ENCODE results near the gene SHROOM3. TPM values are rescaled to one million over a fixed set of nuclear protein-coding genes. Genes with fewer than 3 reads are reported as not detected.

The SHROOM3 gene
- total RNA-seq, 4 donors from 2014 or later, result 44.4 to 101 (median 88.5) TPM

DNA sequence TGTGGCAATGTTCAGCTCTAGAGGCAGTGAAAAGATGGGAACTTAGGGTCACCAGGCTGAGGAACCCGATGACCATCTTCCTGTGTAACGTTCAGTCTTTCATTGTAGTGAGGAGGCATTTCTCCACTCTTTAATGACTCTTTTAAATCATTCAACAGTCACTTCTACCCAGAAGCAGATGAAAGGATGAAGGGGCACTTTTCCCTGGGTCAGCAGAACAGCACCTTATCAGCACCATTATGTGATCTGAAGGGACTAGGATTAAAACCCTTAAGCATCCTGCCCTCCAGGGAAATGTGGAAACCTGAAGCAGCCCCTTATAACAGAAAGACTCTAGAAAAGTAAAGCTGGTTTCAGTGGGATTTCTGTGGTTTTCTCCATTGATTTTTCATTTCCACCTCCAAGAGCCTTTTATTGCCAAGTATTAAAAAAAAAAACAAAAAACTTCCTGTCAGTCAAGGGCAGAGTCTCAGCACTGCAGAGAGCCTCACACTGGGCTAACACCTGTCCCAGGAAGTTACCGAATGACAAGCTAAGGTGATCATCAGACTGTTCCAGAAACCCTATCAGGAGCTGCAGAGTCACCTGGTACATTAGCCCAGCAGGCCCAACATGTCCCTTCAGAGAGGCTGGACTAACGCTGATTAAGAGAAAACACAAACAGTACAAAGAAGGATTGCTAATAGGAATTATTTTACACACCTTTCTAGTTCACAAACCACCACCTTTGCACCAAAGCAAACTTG is 185.9 kb downstream of the SHROOM3 start:
- Histone ChIP-seq H3K4me1 (peaks cover 15 to 59% (median 42%) of the 10 kb centered on the region in 4 donors), H3K27ac (replicated peaks in 1 of 4) (peak overlapping the region; percentile 74 to 84 (median 82)), H3K27me3 (no peaks in the 10 kb centered on the region), H3K4me3 (no peak overlapping the region), H3K9me3 (no peaks in the 10 kb centered on the region), H3K36me3 (no peaks in the 10 kb centered on the region)
- no peak for TF ChIP-seq POLR2A (IDR thresholded peaks at IDR 0.05; ENCODE audit: low read depth)
- TF ChIP-seq EP300 (IDR thresholded peaks at IDR 0.05), result no peak
- TF ChIP-seq, protein P1, sequence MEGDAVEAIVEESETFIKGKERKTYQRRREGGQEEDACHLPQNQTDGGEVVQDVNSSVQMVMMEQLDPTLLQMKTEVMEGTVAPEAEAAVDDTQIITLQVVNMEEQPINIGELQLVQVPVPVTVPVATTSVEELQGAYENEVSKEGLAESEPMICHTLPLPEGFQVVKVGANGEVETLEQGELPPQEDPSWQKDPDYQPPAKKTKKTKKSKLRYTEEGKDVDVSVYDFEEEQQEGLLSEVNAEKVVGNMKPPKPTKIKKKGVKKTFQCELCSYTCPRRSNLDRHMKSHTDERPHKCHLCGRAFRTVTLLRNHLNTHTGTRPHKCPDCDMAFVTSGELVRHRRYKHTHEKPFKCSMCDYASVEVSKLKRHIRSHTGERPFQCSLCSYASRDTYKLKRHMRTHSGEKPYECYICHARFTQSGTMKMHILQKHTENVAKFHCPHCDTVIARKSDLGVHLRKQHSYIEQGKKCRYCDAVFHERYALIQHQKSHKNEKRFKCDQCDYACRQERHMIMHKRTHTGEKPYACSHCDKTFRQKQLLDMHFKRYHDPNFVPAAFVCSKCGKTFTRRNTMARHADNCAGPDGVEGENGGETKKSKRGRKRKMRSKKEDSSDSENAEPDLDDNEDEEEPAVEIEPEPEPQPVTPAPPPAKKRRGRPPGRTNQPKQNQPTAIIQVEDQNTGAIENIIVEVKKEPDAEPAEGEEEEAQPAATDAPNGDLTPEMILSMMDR (IDR thresholded peaks at IDR 0.05), result no peak
- TF ChIP-seq POLR2AphosphoS5 (IDR thresholded peaks at IDR 0.05), result no peak
- intact Hi-C loops (cut with DNase I), result loop anchor here (10.0 kb wide), 1 partner anchor 134 kb away; no protein-coding TSS in a partner anchor
- peak; percentile 29 for DNase-seq (ENCODE audit: extremely low spot score)
- 71% methylated on average over 4 of the region's 4 CpGs for WGBS

- DNase-seq (ENCODE audit: extremely low spot score), result no peak
- no peaks in the 10 kb centered on the region for H3K36me3 ChIP-seq
- peak overlapping the region; percentile 74 to 84 (median 82) for H3K27ac ChIP-seq (replicated peaks in 1 of 4)
- TF ChIP-seq EP300 (IDR thresholded peaks at IDR 0.05) (no peak), POLR2AphosphoS5 (IDR thresholded peaks at IDR 0.05) (no peak), POLR2A (IDR thresholded peaks at IDR 0.05; ENCODE audit: low read depth) (no peak)
- TF ChIP-seq, protein P1 (IDR thresholded peaks at IDR 0.05), result no peak
- 48% methylated on average over 4 of the region's 4 CpGs for WGBS
- H3K4me3 ChIP-seq, result peak overlapping the region in 1 of 4 donors; percentile 7
- H3K4me1 ChIP-seq, result peaks cover 15 to 65% (median 48%) of the 10 kb centered on the region in 4 donors
- intact Hi-C loops (cut with DNase I), result loop anchor here (10.0 kb wide), 1 partner anchor 133 kb away; no protein-coding TSS in a partner anchor
- no peaks in the 10 kb centered on the region for H3K27me3 ChIP-seq
- H3K9me3 ChIP-seq, result no peaks in the 10 kb centered on the region
Observed at GRCh38 chr4:76622126-76622525, 187.1 kb downstream of the SHROOM3 start.

- Histone ChIP-seq H3K27me3 (no peaks in the 10 kb centered on the region), H3K9me3 (no peaks in the 10 kb centered on the region), H3K27ac (replicated peaks in 1 of 4) (peak overlapping the region; percentile 74 to 84 (median 82)), H3K36me3 (no peaks in the 10 kb centered on the region), H3K4me3 (peak overlapping the region in 1 of 4 donors; percentile 7), H3K4me1 (peaks cover 15 to 71% (median 54%) of the 10 kb centered on the region in 4 donors)
- intact Hi-C loops (cut with DNase I), result loop anchor here (10.0 kb wide), 1 partner anchor 132 kb away; no protein-coding TSS in a partner anchor
- DNase-seq (ENCODE audit: extremely low spot score), result no peak
- TF ChIP-seq EP300 (IDR thresholded peaks at IDR 0.05), result no peak
- TF ChIP-seq, protein P1 (IDR thresholded peaks at IDR 0.05), result no peak
- TF ChIP-seq POLR2A (IDR thresholded peaks at IDR 0.05; ENCODE audit: low read depth), result no peak
- no peak for TF ChIP-seq POLR2AphosphoS5 (IDR thresholded peaks at IDR 0.05)
- WGBS, result 43% methylated on average over 1 of the region's 1 CpG
Observed at GRCh38 chr4:76622717-76623116, 187.7 kb downstream of the SHROOM3 start.

DNA sequence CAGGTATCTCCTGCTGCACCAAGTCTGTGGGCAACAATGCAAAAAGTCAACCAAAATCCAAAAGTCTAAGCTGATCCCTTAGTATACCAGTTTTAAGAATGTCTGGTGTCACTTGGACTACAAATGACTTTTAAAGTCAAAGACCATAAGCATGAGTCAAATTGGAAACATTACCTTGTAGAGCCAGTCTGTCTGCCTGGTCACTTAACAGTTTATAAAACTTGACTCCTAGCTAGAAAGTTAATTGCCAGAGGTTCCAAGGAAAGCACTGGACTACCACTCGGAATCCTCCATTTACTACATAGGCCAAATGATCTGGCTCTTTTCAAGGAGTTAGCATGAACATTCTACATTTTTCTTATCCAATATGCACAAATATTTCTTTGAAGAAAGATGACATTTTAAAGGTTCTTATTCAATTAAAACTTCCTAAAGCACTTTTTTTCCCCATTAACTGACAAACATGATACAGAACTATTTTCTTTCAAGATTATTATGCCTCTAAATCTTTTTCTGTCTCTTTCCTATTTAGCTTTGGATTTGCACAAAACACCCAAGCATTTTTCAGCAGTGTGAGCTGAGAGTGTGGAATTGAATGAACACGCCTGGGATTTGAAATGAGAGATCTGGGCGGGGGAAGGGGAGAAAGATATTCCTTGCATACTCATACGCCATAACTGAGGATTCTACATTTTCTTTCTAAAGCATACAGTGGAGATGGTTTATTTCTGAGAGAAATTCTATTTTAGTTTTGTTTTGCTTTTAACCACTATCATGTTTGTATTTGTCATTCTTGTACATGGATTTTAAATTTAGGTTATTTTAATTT is 188.4 kb downstream of the SHROOM3 start:
- DNase-seq (ENCODE audit: extremely low spot score), result no peak
- TF ChIP-seq, protein P1 (IDR thresholded peaks at IDR 0.05), result no peak
- TF ChIP-seq EP300 (IDR thresholded peaks at IDR 0.05), result no peak
- TF ChIP-seq POLR2AphosphoS5 (IDR thresholded peaks at IDR 0.05), result peak in 1 of 2 donors; percentile 64
- Histone ChIP-seq H3K9me3 (no peaks in the 10 kb centered on the region), H3K36me3 (no peaks in the 10 kb centered on the region), H3K27ac (replicated peaks in 1 of 4) (peak overlapping the region; percentile 74 to 84 (median 82)), H3K27me3 (no peaks in the 10 kb centered on the region), H3K4me1 (peaks cover 15 to 73% (median 55%) of the 10 kb centered on the region in 4 donors), H3K4me3 (peak overlapping the region in 2 of 4 donors; percentile 20 to 33)
- 51% methylated on average over 4 of the region's 4 CpGs for WGBS
- intact Hi-C loops (cut with DNase I), result loop anchor here (10.0 kb wide), 1 partner anchor 131 kb away; no protein-coding TSS in a partner anchor

Data from esophagus muscularis mucosa (tissue), 4 donors.